GM12878 (cell line): ENCODE measurements around the gene GPR78. TPM values are rescaled to one million over a fixed set of nuclear protein-coding genes. Genes with fewer than 3 reads are reported as not detected.

ENCODE experiments used
- ATAC-seq: fragments of 200-7000 bp; cut with Tn5 transposase; 3 replicates; pipeline ENCODE4 v1.9.1; 2020; ENCODE audit warnings: mild to moderate bottlenecking, moderate library complexity
- BruUV-seq: library from RNA; stranded (reverse); fragments of 400-500 nt; replicated peaks from 2 replicates; lab custom pipeline; 2021; lab: Mats Ljungman, UMichigan
- CTCF ChIA-PET: fragments of 300-600 bp; sonication (Branson Sonifier 250); formaldehyde crosslinking; extraction: SDS; loops from one replicate; lab custom pipeline; 2021; ENCODE audit warnings: inconsistent platforms; lab: Yijun Ruan, JAX
- POLR2A ChIA-PET: fragments of 350-600 bp; formaldehyde crosslinking; extraction: SDS; loops from one replicate; lab custom pipeline; 2021; ENCODE audit warnings: inconsistent platforms; lab: Charles Lee
- RAD21 ChIA-PET: fragments of 300-600 bp; sonication (Branson Sonifier 250); formaldehyde crosslinking; loops from one replicate; lab custom pipeline; 2023; ENCODE audit warnings: antibody characterized with exemption; ENCODE audit not compliant: unreplicated experiment; lab: Charles Lee
- SMC1A ChIA-PET: fragments of 300-600 bp; sonication (Branson Sonifier 250); formaldehyde crosslinking; loops from one replicate; lab custom pipeline; 2023; ENCODE audit not compliant: unreplicated experiment, uncharacterized antibody; lab: Charles Lee
- DNase-seq: peaks from one replicate; pipeline ENCODE4 v3.0.0-alpha.2; 2011; ENCODE audit warnings: low read depth, low spot score
- FAIRE-seq: peaks from 3 replicates; lab custom pipeline; 2011; peaks lifted over from hg19 to GRCh38; lab: Jason Lieb, UNC
- H2AFZ ChIP-seq: 2 replicates; pipeline ENCODE4 v1.6.0; 2011; ENCODE audit warnings: low read depth, low read length, control low read depth; ENCODE audit not compliant: control insufficient read depth
- H3K27ac ChIP-seq: 2 replicates; pipeline ENCODE4 v1.5.1; 2011; ENCODE audit warnings: control low read depth; ENCODE audit not compliant: control insufficient read depth, insufficient read depth
- H3K27me3 ChIP-seq, 2 experiments: replicated peaks in 1 of 2; 2 replicates each; pipeline versions ENCODE4 v1.6.0 to v1.6.1; 2011; ENCODE audit warnings: low read length in 1 of 2; ENCODE audit not compliant: control insufficient read depth in 2 of 2, insufficient read depth in 2 of 2
- H3K36me3 ChIP-seq, 2 experiments: 2 replicates each; pipeline ENCODE4 v1.5.1; 2011; ENCODE audit warnings: low read length in 1 of 2; ENCODE audit not compliant: control insufficient read depth in 2 of 2, insufficient read depth in 2 of 2
- H3K4me1 ChIP-seq: 2 replicates; pipeline ENCODE4 v1.6.1; 2011; ENCODE audit warnings: mild to moderate bottlenecking, low read length, moderate library complexity, mixed read lengths; ENCODE audit not compliant: control insufficient read depth, insufficient read depth
- H3K4me2 ChIP-seq: 2 replicates; pipeline ENCODE4 v1.6.0; 2011; ENCODE audit warnings: control low read depth; ENCODE audit not compliant: control insufficient read depth, insufficient read depth
- H3K4me3 ChIP-seq: fragments of 200-600 bp; sonication (generic); 2 replicates; pipeline ENCODE4 v1.5.1; 2016
- H3K79me2 ChIP-seq: 2 replicates; pipeline ENCODE4 v1.6.0; 2011; ENCODE audit warnings: low read length; ENCODE audit not compliant: control insufficient read depth, insufficient read depth
- H3K9ac ChIP-seq: 2 replicates; pipeline ENCODE4 v1.8.0; 2011; ENCODE audit warnings: low read length, control low read depth, mixed read lengths; ENCODE audit not compliant: control insufficient read depth, insufficient read depth
- H3K9me3 ChIP-seq: replicated peaks from 3 replicates; pipeline ENCODE4 v1.5.1; 2011; ENCODE audit warnings: mild to moderate bottlenecking, low read length; ENCODE audit not compliant: control insufficient read depth, insufficient read depth
- H4K20me1 ChIP-seq: 2 replicates; pipeline ENCODE4 v1.6.0; 2011; ENCODE audit not compliant: control insufficient read depth, insufficient read depth
- BHLHE40 ChIP-seq, 2 experiments: fragments of 450-650 bp in 1 of 2; IDR thresholded peaks; 2 replicates each; pipeline ENCODE4 v1.6.1; 2011 to 2017; ENCODE audit warnings: low read depth in 2 of 2, borderline replicate concordance in 1 of 2, improper control_type of control experiment in 1 of 2, low read length in 1 of 2, mild to moderate bottlenecking in 1 of 2
- CTCF ChIP-seq, 3 experiments: IDR thresholded peaks in 2 of 3; conservative IDR thresholded peaks in 1 of 3; 2 replicates each; pipeline ENCODE4 v1.5.1; 2011; ENCODE audit warnings: low read depth in 3 of 3, low read length in 3 of 3, mild to moderate bottlenecking in 3 of 3, control low read depth in 2 of 3, moderate library complexity in 2 of 3, inconsistent platforms in 1 of 3, mixed read lengths in 1 of 3; ENCODE audit not compliant: control insufficient read depth in 2 of 3, insufficient read depth in 1 of 3; ENCODE audit errors: extremely low read depth in 1 of 3
- HCFC1 ChIP-seq: fragments of 150-350 bp; IDR thresholded peaks from 2 replicates; pipeline ENCODE4 v1.6.1; 2014; ENCODE audit warnings: low read length
- JUNB ChIP-seq: IDR thresholded peaks from 2 replicates; pipeline ENCODE4 v1.6.1; 2016; ENCODE audit warnings: antibody characterized with exemption, mild to moderate bottlenecking
- NBN ChIP-seq: fragments of 450-650 bp; IDR thresholded peaks from 2 replicates; pipeline ENCODE4 v1.6.1; 2016
- NFYB ChIP-seq: IDR thresholded peaks from 2 replicates; pipeline ENCODE4 v1.6.1; 2011; ENCODE audit warnings: low read depth, mild to moderate bottlenecking, low read length, improper control_type of control experiment, moderate library complexity; ENCODE audit not compliant: insufficient read depth
- NKRF ChIP-seq: fragments of 450-650 bp; conservative IDR thresholded peaks from 2 replicates; pipeline ENCODE4 v1.6.1; 2017; ENCODE audit warnings: mild to moderate bottlenecking, moderate library complexity
- NR2C2 ChIP-seq: IDR thresholded peaks from 2 replicates; pipeline ENCODE4 v1.6.1; 2011; ENCODE audit warnings: borderline replicate concordance, low read depth; ENCODE audit not compliant: control insufficient read depth, insufficient read length
- RAD21 ChIP-seq: IDR thresholded peaks from 2 replicates; pipeline ENCODE4 v1.6.1; 2011; ENCODE audit warnings: mild to moderate bottlenecking, low read depth, low read length, moderate library complexity; ENCODE audit not compliant: insufficient read depth
- SMC3 ChIP-seq: IDR thresholded peaks from 2 replicates; pipeline ENCODE4 v1.6.1; 2011; ENCODE audit warnings: low read length, improper control_type of control experiment, borderline replicate concordance
- SPI1 ChIP-seq: IDR thresholded peaks from 2 replicates; pipeline ENCODE4 v1.6.1; 2011; ENCODE audit warnings: low read depth, mild to moderate bottlenecking, low read length, moderate library complexity, borderline replicate concordance; ENCODE audit not compliant: insufficient read depth
- SRF ChIP-seq, 2 experiments: IDR thresholded peaks; 2 replicates each; pipeline ENCODE4 v1.6.1; 2011; ENCODE audit warnings: low read depth in 2 of 2, low read length in 2 of 2, mild to moderate bottlenecking in 1 of 2, moderate library complexity in 1 of 2
- WGBS: methylation state at CpG from one replicate; pipeline ENCODE4 v1.1.6; 2016; ENCODE audit warnings: low lambda C conversion rate; ENCODE audit not compliant: insufficient replicate concordance, insufficient coverage; ENCODE audit errors: missing lambda C conversion rate; 5-methylcytosine and 5-hydroxymethylcytosine counted together
- in situ Hi-C: fragments of 300-500 bp; cut with MboI; formaldehyde crosslinking; loops from 9 replicates; pipeline ENCODE4 v1.14.3; 2018; ENCODE audit warnings: mixed read lengths
- intact Hi-C: fragments of 100-400 bp; cut with micrococcal nuclease; formaldehyde crosslinking; loops from one replicate; pipeline ENCODE4 v1.14.2; 2022; ENCODE audit not compliant: unreplicated experiment
- polyA plus RNA-seq, 11 experiments: library from polyadenylated mRNA; depleted of rRNA in 4 of 11; unstranded in 6 of 11; stranded (reverse) in 5 of 11; fragments of >200 nt; fragmentation: Nextera tagmentation in 4 of 11; fragmentation: Illumina TruSeq in 1 of 11; extraction: Ambion mirVana in 4 of 11; extraction: Trizol in 1 of 11; gene quantifications; 1 replicate in 1 of 11; 2 replicates in 10 of 11; pipeline versions ENCODE4 v1.2.1 to v1.2.3, GENCODE V29; 2011 to 2016; ENCODE audit warnings: inconsistent platforms in 2 of 11, missing spikeins in 2 of 11, low read depth in 1 of 11
- total RNA-seq, 4 experiments: library from RNA; depleted of rRNA in 3 of 4; stranded (reverse); fragments of >200 nt in 3 of 4; fragmentation: Illumina TruSeq in 1 of 4; extraction: Trizol in 1 of 4; gene quantifications; 2 replicates each; pipeline versions ENCODE4 v1.2.1 to v1.2.3, GENCODE V29; 2013 to 2021

Gene GPR78
- total and polyA plus RNA-seq, 10 of the 15 experiments (the other 5 are each of a cell fraction or from before 2014, with no cell fraction given): 0.03 TPM; not detected in 9

- POLR2A ChIA-PET: no interaction called here
Measured at GRCh38 chr4:8606966-8607365, 26.8 kb downstream of the GPR78 start.

GRCh38 chr4:8607603-8608481 lies 27.6 kb downstream of the GPR78 start:
- Histone ChIP-seq H2AFZ (no peak overlapping the region), H3K4me3 (no peak overlapping the region), H3K9ac (no peak overlapping the region), H4K20me1 (no peaks in the 10 kb centered on the region), H3K36me3 (no peaks in the 10 kb centered on the region), H3K4me2 (no peak overlapping the region), H3K4me1 (no peaks in the 10 kb centered on the region), H3K79me2 (no peaks in the 10 kb centered on the region), H3K9me3 (no peaks in the 10 kb centered on the region), H3K27ac (no peak overlapping the region), H3K27me3 (no peaks in the 10 kb centered on the region)
- ATAC-seq (peak; percentile 85), DNase-seq (no peak), FAIRE-seq (no peak)
- intact Hi-C loops: loop anchor here (1.0 kb wide), 1 partner anchor 310 kb away; no protein-coding TSS in a partner anchor
- SMC1A ChIA-PET: interaction anchor here (0.6 to 1.1 kb wide), 2 partner anchors 140 to 310 kb away, joined by 3 to 6 read pairs; no protein-coding TSS in a partner anchor
- RAD21 ChIA-PET: interaction anchor here (1.7 kb wide), 1 partner anchor 310 kb away, joined by 8 read pairs; no protein-coding TSS in a partner anchor
- in situ Hi-C loops: no loop called here
- CTCF ChIA-PET: interaction anchor here (0.7 to 1.3 kb wide), 8 partner anchors 8 to 494 kb away, joined by 3 to 11 read pairs (median 4); no protein-coding TSS in a partner anchor
- WGBS: 11% methylated on average over 37 of the region's 42 CpGs
- POLR2A ChIA-PET: no interaction called here
- no TSS peak for BruUV-seq
- TF ChIP-seq SRF (IDR thresholded peaks at IDR 0.05; ENCODE audit: low read depth in 2 of 2, low read length in 2 of 2) (no peak), NKRF (no peak), SMC3 (peak; percentile 72), BHLHE40 (IDR thresholded peaks at IDR 0.05; ENCODE audit: borderline replicate concordance in 1 of 2, low read depth in 2 of 2, low read length in 1 of 2) (peak in 1 of 2 experiments; percentile 64; a peak in 2 of 4 replicates), NR2C2 (no peak), RAD21 (peak; percentile 67), NBN (no peak), CTCF (IDR thresholded peaks at IDR 0.05 in 2 of 3, conservative IDR thresholded peaks at IDR 0.05 in 1 of 3; ENCODE audit: control insufficient read depth in 2 of 3, extremely low read depth in 1 of 3, insufficient read depth in 1 of 3, low read depth in 3 of 3, low read length in 3 of 3) (peak; percentile 70 to 98 (median 83))

More at GRCh38 chr4:8606966-8607365, 26.8 kb downstream of the GPR78 start:
- H3K4me1 ChIP-seq: no peaks in the 10 kb centered on the region
- H3K27ac ChIP-seq: no peak overlapping the region
- SMC1A ChIA-PET: interaction anchor here (0.6 to 1.1 kb wide), 2 partner anchors 139 to 310 kb away, joined by 3 to 6 read pairs; no protein-coding TSS in a partner anchor
- no peaks in the 10 kb centered on the region for H3K79me2 ChIP-seq
- RAD21 ChIA-PET: interaction anchor here (1.7 kb wide), 1 partner anchor 310 kb away, joined by 8 read pairs; no protein-coding TSS in a partner anchor
- no peak overlapping the region for H2AFZ ChIP-seq
- no peak overlapping the region for H3K4me3 ChIP-seq
- intact Hi-C loops (loop anchor here (1.0 kb wide), 1 partner anchor 311 kb away; no protein-coding TSS in a partner anchor), in situ Hi-C loops (no loop called here)
- H3K9ac ChIP-seq: no peak overlapping the region
- H3K36me3 ChIP-seq: no peaks in the 10 kb centered on the region
- H4K20me1 ChIP-seq: no peaks in the 10 kb centered on the region
- H3K4me2 ChIP-seq: no peak overlapping the region
- CTCF ChIA-PET: interaction anchor here (0.7 to 1.3 kb wide), 8 partner anchors 9 to 493 kb away, joined by 3 to 11 read pairs (median 4); no protein-coding TSS in a partner anchor
- ATAC-seq (no peak), FAIRE-seq (no peak), DNase-seq (no peak)
- H3K9me3 ChIP-seq: no peaks in the 10 kb centered on the region
- no peak for TF ChIP-seq HCFC1
- no peak for TF ChIP-seq NFYB
- no peak for TF ChIP-seq SPI1
- TF ChIP-seq JUNB: no peak
- WGBS: 46% methylated on average over 10 of the region's 10 CpGs
- no peaks in the 10 kb centered on the region for H3K27me3 ChIP-seq
- no TSS peak for BruUV-seq
